ENCODE measurements around the gene CD5L.

Gene CD5L

GRCh38 chr1:157852476-157852875 is 10.9 kb upstream of the CD5L start:
- no peak overlapping the region for H4K8ac ChIP-seq (ENCODE audit: low read depth, low read length)
- no peak overlapping the region for H2BK5ac ChIP-seq (ENCODE audit: low read depth, low read length, poor library complexity)
- no peaks in the 10 kb centered on the region for H3K27me3 ChIP-seq (ENCODE audit: insufficient read depth, low read length)
- no peak overlapping the region for H3K9ac ChIP-seq (ENCODE audit: low read length)
- H2BK12ac ChIP-seq (ENCODE audit: low read length): no peak overlapping the region
- no peak overlapping the region for H3K4me2 ChIP-seq (ENCODE audit: low read length)
- no CpG with 5 or more reads among the region's 3 CpGs for WGBS (ENCODE audit: extremely low coverage, insufficient coverage, insufficient read length)
- H3K79me2 ChIP-seq (ENCODE audit: control insufficient read depth, insufficient read depth, low read length, poor library complexity): no peaks in the 10 kb centered on the region
- no peak overlapping the region for H4K91ac ChIP-seq (ENCODE audit: low read depth, low read length)
- no peak overlapping the region for H3K23ac ChIP-seq (ENCODE audit: low read length)
- no peaks in the 10 kb centered on the region for H3K36me3 ChIP-seq (ENCODE audit: control insufficient read depth in 1 of 2, insufficient read depth in 2 of 2, low read length in 2 of 2)
- no peak overlapping the region for H3K27ac ChIP-seq (ENCODE audit: low read depth, low read length)
- no peak overlapping the region for H3K18ac ChIP-seq (ENCODE audit: low read length)
- no peak overlapping the region for H2BK120ac ChIP-seq (ENCODE audit: insufficient read depth, low read length, poor library complexity)
- H3K79me1 ChIP-seq (ENCODE audit: low read length): no peaks in the 10 kb centered on the region
- H3K9me3 ChIP-seq (ENCODE audit: insufficient read depth, low read depth, low read length): no peaks in the 10 kb centered on the region
- H2AK5ac ChIP-seq (ENCODE audit: low read length): no peak overlapping the region
- H3K14ac ChIP-seq (ENCODE audit: low read length): no peak overlapping the region
- H3K4ac ChIP-seq (ENCODE audit: low read depth, low read length): no peak overlapping the region
- H3K4me1 ChIP-seq (ENCODE audit: control insufficient read depth in 1 of 2, insufficient read depth in 2 of 2, low read length in 2 of 2): no peaks in the 10 kb centered on the region
- DNase-seq: no peak
- H4K12ac ChIP-seq (ENCODE audit: low read depth, low read length): no peak overlapping the region
- H3K4me3 ChIP-seq (ENCODE audit: low read depth, low read length): no peak overlapping the region
- H2AFZ ChIP-seq (ENCODE audit: insufficient read depth, low read length, poor library complexity): no peak overlapping the region

GRCh38 chr1:157849229-157849875 is 7.7 kb upstream of the CD5L start:
- no peak overlapping the region for H3K4me3 ChIP-seq (ENCODE audit: low read depth, low read length)
- H3K27me3 ChIP-seq (ENCODE audit: insufficient read depth, low read length): no peaks in the 10 kb centered on the region
- H3K4me2 ChIP-seq (ENCODE audit: low read length): no peak overlapping the region
- no peak overlapping the region for H4K12ac ChIP-seq (ENCODE audit: low read depth, low read length)
- WGBS (ENCODE audit: extremely low coverage, insufficient coverage, insufficient read length): no CpG with 5 or more reads among the region's 2 CpGs
- H3K79me2 ChIP-seq (ENCODE audit: control insufficient read depth, insufficient read depth, low read length, poor library complexity): no peaks in the 10 kb centered on the region
- no peak overlapping the region for H2AFZ ChIP-seq (ENCODE audit: insufficient read depth, low read length, poor library complexity)
- H2AK5ac ChIP-seq (ENCODE audit: low read length): no peak overlapping the region
- no peaks in the 10 kb centered on the region for H3K36me3 ChIP-seq (ENCODE audit: control insufficient read depth in 1 of 2, insufficient read depth in 2 of 2, low read length in 2 of 2)
- no peaks in the 10 kb centered on the region for H3K9me3 ChIP-seq (ENCODE audit: insufficient read depth, low read depth, low read length)
- no peak overlapping the region for H3K9ac ChIP-seq (ENCODE audit: low read length)
- no peak overlapping the region for H4K8ac ChIP-seq (ENCODE audit: low read depth, low read length)
- H2BK120ac ChIP-seq (ENCODE audit: insufficient read depth, low read length, poor library complexity): no peak overlapping the region
- H2BK5ac ChIP-seq (ENCODE audit: low read depth, low read length, poor library complexity): no peak overlapping the region
- H3K14ac ChIP-seq (ENCODE audit: low read length): no peak overlapping the region
- H4K91ac ChIP-seq (ENCODE audit: low read depth, low read length): no peak overlapping the region
- no peak for DNase-seq
- no peak overlapping the region for H3K18ac ChIP-seq (ENCODE audit: low read length)
- H3K4me1 ChIP-seq (ENCODE audit: control insufficient read depth in 1 of 2, insufficient read depth in 2 of 2, low read length in 2 of 2): no peaks in the 10 kb centered on the region
- no peak overlapping the region for H3K23ac ChIP-seq (ENCODE audit: low read length)
- H3K27ac ChIP-seq (ENCODE audit: low read depth, low read length): no peak overlapping the region
- no peak overlapping the region for H2BK12ac ChIP-seq (ENCODE audit: low read length)
- no peaks in the 10 kb centered on the region for H3K79me1 ChIP-seq (ENCODE audit: low read length)
- no peak overlapping the region for H3K4ac ChIP-seq (ENCODE audit: low read depth, low read length)

GRCh38 chr1:157844089-157844830 is 2.7 kb upstream of the CD5L start:
- H2BK5ac ChIP-seq (ENCODE audit: low read depth, low read length, poor library complexity): no peak overlapping the region
- no peak overlapping the region for H3K9ac ChIP-seq (ENCODE audit: low read length)
- H3K27me3 ChIP-seq (ENCODE audit: insufficient read depth, low read length): no peaks in the 10 kb centered on the region
- no peak overlapping the region for H3K4me3 ChIP-seq (ENCODE audit: low read depth, low read length)
- no peaks in the 10 kb centered on the region for H3K4me1 ChIP-seq (ENCODE audit: control insufficient read depth in 1 of 2, insufficient read depth in 2 of 2, low read length in 2 of 2)
- H2BK12ac ChIP-seq (ENCODE audit: low read length): no peak overlapping the region
- H3K27ac ChIP-seq (ENCODE audit: low read depth, low read length): no peak overlapping the region
- no peak overlapping the region for H3K14ac ChIP-seq (ENCODE audit: low read length)
- no peak overlapping the region for H2AK5ac ChIP-seq (ENCODE audit: low read length)
- H2BK120ac ChIP-seq (ENCODE audit: insufficient read depth, low read length, poor library complexity): no peak overlapping the region
- no peak for DNase-seq
- no peak overlapping the region for H4K8ac ChIP-seq (ENCODE audit: low read depth, low read length)
- no peak overlapping the region for H3K23ac ChIP-seq (ENCODE audit: low read length)
- no peak overlapping the region for H3K18ac ChIP-seq (ENCODE audit: low read length)
- no peak overlapping the region for H3K4ac ChIP-seq (ENCODE audit: low read depth, low read length)
- H3K9me3 ChIP-seq (ENCODE audit: insufficient read depth, low read depth, low read length): no peaks in the 10 kb centered on the region
- no peak overlapping the region for H4K91ac ChIP-seq (ENCODE audit: low read depth, low read length)
- H3K36me3 ChIP-seq (ENCODE audit: control insufficient read depth in 1 of 2, insufficient read depth in 2 of 2, low read length in 2 of 2): no peaks in the 10 kb centered on the region
- no peak overlapping the region for H2AFZ ChIP-seq (ENCODE audit: insufficient read depth, low read length, poor library complexity)
- WGBS (ENCODE audit: extremely low coverage, insufficient coverage, insufficient read length): no CpG with 5 or more reads among the region's 4 CpGs
- H3K79me2 ChIP-seq (ENCODE audit: control insufficient read depth, insufficient read depth, low read length, poor library complexity): no peaks in the 10 kb centered on the region
- no peak overlapping the region for H3K4me2 ChIP-seq (ENCODE audit: low read length)
- H4K12ac ChIP-seq (ENCODE audit: low read depth, low read length): no peak overlapping the region
- H3K79me1 ChIP-seq (ENCODE audit: low read length): no peaks in the 10 kb centered on the region

GRCh38 chr1:157842939-157843338 is 1.3 kb upstream of the CD5L start:
- Histone ChIP-seq H3K27me3 (ENCODE audit: insufficient read depth, low read length) (no peaks in the 10 kb centered on the region), H3K23ac (ENCODE audit: low read length) (no peak overlapping the region), H3K14ac (ENCODE audit: low read length) (no peak overlapping the region), H2BK120ac (ENCODE audit: insufficient read depth, low read length, poor library complexity) (no peak overlapping the region), H4K91ac (ENCODE audit: low read depth, low read length) (no peak overlapping the region), H3K4me2 (ENCODE audit: low read length) (no peak overlapping the region), H2BK5ac (ENCODE audit: low read depth, low read length, poor library complexity) (no peak overlapping the region), H3K4ac (ENCODE audit: low read depth, low read length) (no peak overlapping the region), H2BK12ac (ENCODE audit: low read length) (no peak overlapping the region), H3K36me3 (ENCODE audit: control insufficient read depth in 1 of 2, insufficient read depth in 2 of 2, low read length in 2 of 2) (no peaks in the 10 kb centered on the region), H3K4me1 (ENCODE audit: control insufficient read depth in 1 of 2, insufficient read depth in 2 of 2, low read length in 2 of 2) (no peaks in the 10 kb centered on the region), H3K79me1 (ENCODE audit: low read length) (no peaks in the 10 kb centered on the region), H3K9ac (ENCODE audit: low read length) (no peak overlapping the region), H4K8ac (ENCODE audit: low read depth, low read length) (no peak overlapping the region), H2AFZ (ENCODE audit: insufficient read depth, low read length, poor library complexity) (no peak overlapping the region), H3K4me3 (ENCODE audit: low read depth, low read length) (no peak overlapping the region), H3K79me2 (ENCODE audit: control insufficient read depth, insufficient read depth, low read length, poor library complexity) (no peaks in the 10 kb centered on the region), H3K27ac (ENCODE audit: low read depth, low read length) (no peak overlapping the region), H3K9me3 (ENCODE audit: insufficient read depth, low read depth, low read length) (no peaks in the 10 kb centered on the region), H2AK5ac (ENCODE audit: low read length) (no peak overlapping the region), H3K18ac (ENCODE audit: low read length) (no peak overlapping the region), H4K12ac (ENCODE audit: low read depth, low read length) (no peak overlapping the region)
- DNase-seq: no peak
- WGBS (ENCODE audit: extremely low coverage, insufficient coverage, insufficient read length): no CpG with 5 or more reads among the region's 1 CpG
